Glutamatergic neuron (in vitro differentiated cells): ENCODE measurements around the gene SPTAN1. TPM values are rescaled to one million over a fixed set of nuclear protein-coding genes. Genes with fewer than 3 reads are reported as not detected.

ENCODE experiments used
- DNase-seq: peaks from one replicate; pipeline ENCODE4 v3.0.0; 2022
- H3K27ac Mint-ChIP-seq: one replicate; pipeline ENCODE4 v1.8.0; 2020; ENCODE audit warnings: mild to moderate bottlenecking, mixed read lengths, inconsistent platforms; ENCODE audit not compliant: unreplicated experiment
- H3K27me3 Mint-ChIP-seq: one replicate; pipeline ENCODE4 v1.8.0; 2020; ENCODE audit warnings: mild to moderate bottlenecking, moderate library complexity, mixed read lengths, inconsistent platforms; ENCODE audit not compliant: unreplicated experiment
- H3K36me3 Mint-ChIP-seq: one replicate; pipeline ENCODE4 v1.8.0; 2020; ENCODE audit warnings: mild to moderate bottlenecking, mixed read lengths, inconsistent platforms; ENCODE audit not compliant: unreplicated experiment
- H3K4me1 Mint-ChIP-seq: one replicate; pipeline ENCODE4 v1.8.0; 2020; ENCODE audit warnings: mild to moderate bottlenecking, low read depth, mixed read lengths, inconsistent platforms; ENCODE audit not compliant: unreplicated experiment
- H3K4me3 Mint-ChIP-seq: one replicate; pipeline ENCODE4 v1.8.0; 2020; ENCODE audit warnings: mild to moderate bottlenecking, mixed read lengths, inconsistent platforms; ENCODE audit not compliant: unreplicated experiment
- H3K9me3 Mint-ChIP-seq: one replicate; pipeline ENCODE4 v1.8.0; 2020; ENCODE audit warnings: mild to moderate bottlenecking, moderate library complexity, mixed read lengths, inconsistent platforms; ENCODE audit not compliant: unreplicated experiment
- CTCF ChIP-seq: fragments of 200-600 bp; sonication (generic); IDR thresholded peaks from one replicate; pipeline ENCODE4 v1.5.0; 2021; ENCODE audit not compliant: partially characterized antibody, unreplicated experiment
- total RNA-seq: library from RNA; stranded (reverse); fragmentation: NEBNext Ultra II Directional; extraction: Animal tissue kit (Norgen Biotek cat#: 25700); gene quantifications from one replicate; pipeline ENCODE4 v1.2.1, GENCODE V29; 2021; ENCODE audit not compliant: unreplicated experiment

SPTAN1 gene
- total RNA-seq, 1 donor from 2014 or later = 750 TPM

GRCh38 chr9:128614728-128615127 is 62.3 kb downstream of the SPTAN1 start:
- no peak overlapping the region for H3K27ac Mint-ChIP-seq
- no peaks in the 10 kb centered on the region for H3K4me1 Mint-ChIP-seq
- TF ChIP-seq CTCF = no peak
- H3K27me3 Mint-ChIP-seq = peaks cover 4% of the 10 kb centered on the region
- DNase-seq = no peak
- no peaks in the 10 kb centered on the region for H3K9me3 Mint-ChIP-seq
- no peak overlapping the region for H3K4me3 Mint-ChIP-seq
- no peaks in the 10 kb centered on the region for H3K36me3 Mint-ChIP-seq

GRCh38 chr9:128615571-128615970 is 63.2 kb downstream of the SPTAN1 start:
- Mint-ChIP-seq H3K4me3 (no peak overlapping the region), H3K36me3 (no peaks in the 10 kb centered on the region), H3K4me1 (no peaks in the 10 kb centered on the region), H3K27me3 (peaks cover 4% of the 10 kb centered on the region), H3K27ac (no peak overlapping the region), H3K9me3 (no peaks in the 10 kb centered on the region)
- DNase-seq = no peak
- no peak for TF ChIP-seq CTCF

GRCh38 chr9:128617943-128618342 is 65.6 kb downstream of the SPTAN1 start:
- H3K9me3 Mint-ChIP-seq = no peaks in the 10 kb centered on the region
- peaks cover 4% of the 10 kb centered on the region for H3K27me3 Mint-ChIP-seq
- H3K36me3 Mint-ChIP-seq = no peaks in the 10 kb centered on the region

DNA sequence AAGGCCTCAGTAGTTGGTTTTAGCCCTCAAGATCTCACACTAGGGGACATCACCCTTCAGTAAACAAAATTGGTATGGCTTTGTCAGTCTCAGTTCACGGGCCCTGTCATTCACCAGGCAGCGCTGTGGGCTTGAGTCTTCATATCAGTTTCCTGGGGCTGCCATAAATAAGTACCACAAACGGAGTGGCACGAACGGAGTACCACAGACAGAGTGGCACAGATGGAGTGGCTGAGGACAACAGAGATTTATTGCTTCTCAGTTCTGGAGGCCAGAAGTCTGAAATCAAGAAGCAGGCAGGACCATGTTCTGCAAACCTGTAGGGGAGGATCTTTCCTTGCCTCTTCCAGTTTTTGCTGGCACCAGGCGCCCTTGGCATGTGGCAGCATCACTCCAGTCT is 66.7 kb downstream of the SPTAN1 start:
- no peaks in the 10 kb centered on the region for H3K36me3 Mint-ChIP-seq
- H3K4me3 Mint-ChIP-seq = no peak overlapping the region
- H3K27ac Mint-ChIP-seq = no peak overlapping the region
- no peaks in the 10 kb centered on the region for H3K4me1 Mint-ChIP-seq
- peaks cover 2% of the 10 kb centered on the region for H3K27me3 Mint-ChIP-seq
- no peak for TF ChIP-seq CTCF
- DNase-seq = no peak
- H3K9me3 Mint-ChIP-seq = no peaks in the 10 kb centered on the region

More at GRCh38 chr9:128617943-128618342, 65.6 kb downstream of the SPTAN1 start:
- TF ChIP-seq CTCF = no peak
- DNase-seq = no peak
- Mint-ChIP-seq H3K4me1 (no peaks in the 10 kb centered on the region), H3K27ac (no peak overlapping the region), H3K4me3 (no peak overlapping the region)

DNA sequence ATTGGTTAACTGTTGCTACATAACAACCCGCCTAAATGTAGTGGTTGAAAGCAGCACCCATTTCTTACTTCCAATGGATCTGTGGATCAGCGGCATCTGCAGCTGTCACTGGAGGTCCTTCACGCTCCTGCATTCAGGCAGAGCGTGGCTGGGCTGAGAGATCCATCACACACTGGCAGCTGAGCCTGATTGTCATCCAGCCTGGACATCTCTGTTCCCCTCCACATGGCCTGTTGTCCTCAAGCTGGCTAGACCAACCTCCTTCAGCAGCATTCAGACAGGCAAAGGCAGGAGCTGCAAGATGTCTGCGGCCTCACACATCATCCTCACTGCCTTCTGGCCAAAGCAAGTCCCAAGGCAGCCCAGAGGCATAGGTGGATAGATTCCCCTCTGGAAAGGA is 67.4 kb downstream of the SPTAN1 start:
- DNase-seq = no peak
- H3K9me3 Mint-ChIP-seq = no peaks in the 10 kb centered on the region
- no peak for TF ChIP-seq CTCF
- H3K27ac Mint-ChIP-seq = no peak overlapping the region
- no peaks in the 10 kb centered on the region for H3K4me1 Mint-ChIP-seq
- H3K36me3 Mint-ChIP-seq = peaks cover 2% of the 10 kb centered on the region
- H3K27me3 Mint-ChIP-seq = peaks cover 2% of the 10 kb centered on the region
- H3K4me3 Mint-ChIP-seq = no peak overlapping the region
